Fibroblast of the conjunctiva (primary cell): ENCODE data around the gene KIAA2012.

ENCODE experiments used
- DNase-seq: peaks from one replicate; pipeline ENCODE4 v3.0.0-alpha.2; 2010; ENCODE audit warnings: low read depth

KIAA2012 gene

GRCh38 chr2:202072737-202073401 lies at the start of gene KIAA2012:
KIAA2012 (plus strand) TSS chr2:202073255; CDS start chr2:202073628, 373 bp downstream.
- DNase-seq = no peak

GRCh38 chr2:202023904-202024266 lies 49.2 kb upstream of the KIAA2012 start:
- DNase-seq = no peak

GRCh38 chr2:202024871-202025270 lies 48.2 kb upstream of the KIAA2012 start:
- DNase-seq = no peak

GRCh38 chr2:202025816-202026215 lies 47.2 kb upstream of the KIAA2012 start:
- no peak for DNase-seq

- no peak for DNase-seq
Measured at GRCh38 chr2:202026507-202026906, 46.5 kb upstream of the KIAA2012 start.

- no peak for DNase-seq
Measured at GRCh38 chr2:202030691-202031090, 42.4 kb upstream of the KIAA2012 start.

GRCh38 chr2:202031246-202031951 lies 41.7 kb upstream of the KIAA2012 start:
- no peak for DNase-seq

GRCh38 chr2:202032846-202033316 lies 40.2 kb upstream of the KIAA2012 start:
- DNase-seq = no peak

GRCh38 chr2:202033317-202034248 lies 39.5 kb upstream of the KIAA2012 start, which contains the start of gene FZD7:
FZD7 (plus strand) TSS chr2:202033855; CDS start chr2:202034648, 793 bp downstream.
- DNase-seq = peak; percentile 87

- DNase-seq = no peak
Measured at GRCh38 chr2:202034249-202035088, 38.6 kb upstream of the KIAA2012 start.

- peak; percentile 67 for DNase-seq
Measured at GRCh38 chr2:202035089-202035940, 37.7 kb upstream of the KIAA2012 start.

GRCh38 chr2:202035941-202036372 lies 37.1 kb upstream of the KIAA2012 start:
- DNase-seq = no peak

GRCh38 chr2:202036601-202037037 lies 36.4 kb upstream of the KIAA2012 start:
- DNase-seq = no peak

- no peak for DNase-seq
Measured at GRCh38 chr2:202037086-202037485, 36.0 kb upstream of the KIAA2012 start.

GRCh38 chr2:202038471-202039277 lies 34.4 kb upstream of the KIAA2012 start:
- DNase-seq = no peak

- DNase-seq = no peak
Measured at GRCh38 chr2:202039278-202040078, 33.6 kb upstream of the KIAA2012 start.

GRCh38 chr2:202040079-202040844 lies 32.8 kb upstream of the KIAA2012 start:
- no peak for DNase-seq

GRCh38 chr2:202042444-202042843 lies 30.6 kb upstream of the KIAA2012 start:
- DNase-seq = no peak
